Loucy (cell line): ENCODE data around the gene IL5RA.

Experiments used
- H2AFZ ChIP-seq: fragments of 200-600 bp; sonication (generic); 2 replicates; pipeline ENCODE4 v1.6.0; 2016; ENCODE audit warnings: antibody characterized with exemption, mild to moderate bottlenecking, low read length, moderate library complexity
- H3F3A ChIP-seq: fragments of 200-600 bp; 2 replicates; pipeline ENCODE4 v1.6.0; 2016; ENCODE audit warnings: antibody characterized with exemption, low read depth, mild to moderate bottlenecking
- H3K27me3 ChIP-seq: fragments of 200-600 bp; sonication (generic); 2 replicates; pipeline ENCODE4 v1.6.1; 2014; ENCODE audit warnings: low read length, mild to moderate bottlenecking; ENCODE audit not compliant: insufficient read depth, poor library complexity, severe bottlenecking
- H3K36me3 ChIP-seq: fragments of 200-600 bp; sonication (generic); 2 replicates; pipeline ENCODE4 v1.6.1; 2016; ENCODE audit warnings: low read length; ENCODE audit not compliant: insufficient read depth
- H3K4me1 ChIP-seq: fragments of 200-600 bp; sonication (generic); 2 replicates; pipeline ENCODE4 v1.5.1; 2014; ENCODE audit warnings: low read length, mild to moderate bottlenecking; ENCODE audit not compliant: insufficient read depth, poor library complexity, severe bottlenecking
- H3K4me2 ChIP-seq: fragments of 200-600 bp; sonication (generic); 2 replicates; pipeline ENCODE4 v1.6.0; 2014; ENCODE audit warnings: antibody characterized with exemption, low read length, low read depth, mild to moderate bottlenecking; ENCODE audit not compliant: poor library complexity, severe bottlenecking
- H3K4me3 ChIP-seq: fragments of 200-600 bp; sonication (generic); 2 replicates; pipeline ENCODE4 v1.5.1; 2014; ENCODE audit warnings: low read length, mild to moderate bottlenecking, mixed read lengths; ENCODE audit not compliant: poor library complexity, severe bottlenecking
- H3K79me2 ChIP-seq: fragments of 200-600 bp; sonication (generic); 2 replicates; pipeline ENCODE4 v1.6.1; 2014; ENCODE audit warnings: low read length; ENCODE audit not compliant: insufficient read depth
- H3K9ac ChIP-seq: fragments of 200-600 bp; sonication (generic); 2 replicates; pipeline ENCODE4 v1.6.0; 2014; ENCODE audit warnings: mild to moderate bottlenecking, low read depth, low read length, moderate library complexity; ENCODE audit not compliant: poor library complexity, severe bottlenecking
- H3K9me2 ChIP-seq: fragments of 200-600 bp; sonication (generic); replicated peaks from 2 replicates; pipeline ENCODE4 v1.6.1; 2016; ENCODE audit warnings: low read depth, low read length, mixed read lengths
- H3K9me3 ChIP-seq: fragments of 200-600 bp; sonication (generic); 2 replicates; pipeline ENCODE4 v1.6.1; 2014; ENCODE audit warnings: mild to moderate bottlenecking, antibody characterized with exemption, low read length, low read depth; ENCODE audit not compliant: insufficient read depth
- H4K20me1 ChIP-seq: fragments of 200-600 bp; sonication (generic); 2 replicates; pipeline ENCODE4 v1.6.0; 2014; ENCODE audit warnings: antibody characterized with exemption, low read length, mild to moderate bottlenecking; ENCODE audit not compliant: insufficient read depth, poor library complexity, severe bottlenecking
- CTCF ChIP-seq: fragments of 200-600 bp; sonication (generic); conservative IDR thresholded peaks from 2 replicates; pipeline ENCODE4 v1.5.1; 2014; ENCODE audit warnings: mild to moderate bottlenecking, antibody characterized with exemption, low read length
- EZH2phosphoT487 ChIP-seq: fragments of 200-600 bp; IDR thresholded peaks from 2 replicates; pipeline ENCODE4 v1.6.1; 2018; ENCODE audit warnings: antibody characterized with exemption, mild to moderate bottlenecking, moderate library complexity, borderline replicate concordance

IL5RA gene

GRCh38 chr3:3038201-3038991 is 71.8 kb downstream of the IL5RA start:
- Histone ChIP-seq H2AFZ (no peak overlapping the region), H3K9me2 (no peaks in the 10 kb centered on the region), H3K4me2 (no peak overlapping the region), H3F3A (no peaks in the 10 kb centered on the region), H3K9me3 (no peaks in the 10 kb centered on the region), H3K36me3 (no peaks in the 10 kb centered on the region), H3K9ac (no peak overlapping the region), H3K27me3 (no peaks in the 10 kb centered on the region), H3K4me1 (no peaks in the 10 kb centered on the region), H3K79me2 (no peaks in the 10 kb centered on the region), H4K20me1 (no peaks in the 10 kb centered on the region), H3K4me3 (no peak overlapping the region)
- TF ChIP-seq CTCF (no peak), EZH2phosphoT487 (no peak)

- TF ChIP-seq EZH2phosphoT487 (no peak), CTCF (no peak)
- Histone ChIP-seq H3K9me2 (no peaks in the 10 kb centered on the region), H3K27me3 (no peaks in the 10 kb centered on the region), H3K4me2 (no peak overlapping the region), H3K36me3 (no peaks in the 10 kb centered on the region), H2AFZ (no peak overlapping the region), H3K9ac (no peak overlapping the region), H3K4me3 (no peak overlapping the region), H3K4me1 (no peaks in the 10 kb centered on the region), H3K9me3 (no peaks in the 10 kb centered on the region), H4K20me1 (no peaks in the 10 kb centered on the region), H3F3A (no peaks in the 10 kb centered on the region), H3K79me2 (no peaks in the 10 kb centered on the region)
These were observed 73.0 kb downstream of the IL5RA start for GRCh38 chr3:3037156-3037555.

GRCh38 chr3:3031326-3031725 is 78.8 kb downstream of the IL5RA start:
- no peak for TF ChIP-seq EZH2phosphoT487
- no peak for TF ChIP-seq CTCF
- Histone ChIP-seq H2AFZ (no peak overlapping the region), H4K20me1 (no peaks in the 10 kb centered on the region), H3K9me2 (no peaks in the 10 kb centered on the region), H3F3A (no peaks in the 10 kb centered on the region), H3K36me3 (no peaks in the 10 kb centered on the region), H3K9ac (no peak overlapping the region), H3K79me2 (no peaks in the 10 kb centered on the region), H3K4me2 (no peak overlapping the region), H3K4me1 (peaks cover 7% of the 10 kb centered on the region), H3K9me3 (no peaks in the 10 kb centered on the region), H3K4me3 (no peak overlapping the region), H3K27me3 (no peaks in the 10 kb centered on the region)
